ENCODE data around the gene SLC37A1.

Gene SLC37A1

GRCh38 chr21:42518215-42518614, 4.6 kb downstream of the SLC37A1 start:
- H3K27ac ChIP-seq, result no peak overlapping the region
- no peak for TF ChIP-seq ZFX (IDR thresholded peaks at IDR 0.05)
- no peak for TF ChIP-seq CTCF (conservative IDR thresholded peaks at IDR 0.05)

GRCh38 chr21:42518626-42519025, 5.0 kb downstream of the SLC37A1 start:
- TF ChIP-seq ZFX (IDR thresholded peaks at IDR 0.05) (no peak), CTCF (conservative IDR thresholded peaks at IDR 0.05) (no peak)

GRCh38 chr21:42520628-42521253, 7.1 kb downstream of the SLC37A1 start:
- no peak for TF ChIP-seq CTCF (conservative IDR thresholded peaks at IDR 0.05)
- no peak for TF ChIP-seq ZFX (IDR thresholded peaks at IDR 0.05)
- H3K27ac ChIP-seq, result no peak overlapping the region

More at GRCh38 chr21:42518626-42519025, 5.0 kb downstream of the SLC37A1 start:
- H3K27ac ChIP-seq, result no peak overlapping the region

- no peak overlapping the region for H3K27ac ChIP-seq
- no peak for TF ChIP-seq CTCF (conservative IDR thresholded peaks at IDR 0.05)
- no peak for TF ChIP-seq ZFX (IDR thresholded peaks at IDR 0.05)
Measured at GRCh38 chr21:42521384-42521783, 7.7 kb downstream of the SLC37A1 start.

GRCh38 chr21:42521805-42522204, 8.2 kb downstream of the SLC37A1 start:
- TF ChIP-seq CTCF (conservative IDR thresholded peaks at IDR 0.05) (no peak), ZFX (IDR thresholded peaks at IDR 0.05) (no peak)
- H3K27ac ChIP-seq, result no peak overlapping the region

- no peak overlapping the region for H3K27ac ChIP-seq
- TF ChIP-seq CTCF (conservative IDR thresholded peaks at IDR 0.05) (no peak), ZFX (IDR thresholded peaks at IDR 0.05) (no peak)
Measured at GRCh38 chr21:42522271-42522670, 8.6 kb downstream of the SLC37A1 start.

- no peak overlapping the region for H3K27ac ChIP-seq
- TF ChIP-seq CTCF (conservative IDR thresholded peaks at IDR 0.05), result no peak
- no peak for TF ChIP-seq ZFX (IDR thresholded peaks at IDR 0.05)
Measured at GRCh38 chr21:42522771-42523170, 9.1 kb downstream of the SLC37A1 start.

All from C4-2B (cell line).